Lower leg skin (tissue), 3 donors: ENCODE measurements around the gene DBR1.

Experiments
- CTCF ChIP-seq, 3 donors: fragments of 450-650 bp; IDR thresholded peaks; one replicate each; pipeline ENCODE4 v1.5.1; 2016; ENCODE audit warnings: antibody characterized with exemption in 3 of 3, mild to moderate bottlenecking in 3 of 3, moderate library complexity in 2 of 3
- POLR2A ChIP-seq, 2 donors: fragments of 450-650 bp; IDR thresholded peaks; one replicate each; pipeline ENCODE4 v1.6.1; 2016 to 2017; ENCODE audit warnings: antibody characterized with exemption in 2 of 2, mild to moderate bottlenecking in 1 of 2, moderate library complexity in 1 of 2

- no peak for TF ChIP-seq CTCF (IDR thresholded peaks at IDR 0.05)
- no peak for TF ChIP-seq POLR2A (IDR thresholded peaks at IDR 0.05)
Measured at GRCh38 chr3:138124188-138124587, 50.5 kb downstream of the DBR1 start.
